GM12864 (cell line): Measurements from ENCODE around the gene ARID5A.

Source experiments
- DNase-seq: peaks from one replicate; pipeline ENCODE4 v3.0.0-alpha.2; 2011; ENCODE audit warnings: low read depth
- H3K4me3 ChIP-seq: 2 replicates; pipeline ENCODE4 v1.5.1; 2011; ENCODE audit warnings: mild to moderate bottlenecking, low read depth, low read length, control low read depth
- CTCF ChIP-seq: IDR thresholded peaks from 2 replicates; pipeline ENCODE4 v1.5.1; 2011; ENCODE audit warnings: low read depth, mild to moderate bottlenecking, moderate library complexity, low read length, control low read depth, inconsistent platforms; ENCODE audit errors: missing control alignments

ARID5A gene

DNA sequence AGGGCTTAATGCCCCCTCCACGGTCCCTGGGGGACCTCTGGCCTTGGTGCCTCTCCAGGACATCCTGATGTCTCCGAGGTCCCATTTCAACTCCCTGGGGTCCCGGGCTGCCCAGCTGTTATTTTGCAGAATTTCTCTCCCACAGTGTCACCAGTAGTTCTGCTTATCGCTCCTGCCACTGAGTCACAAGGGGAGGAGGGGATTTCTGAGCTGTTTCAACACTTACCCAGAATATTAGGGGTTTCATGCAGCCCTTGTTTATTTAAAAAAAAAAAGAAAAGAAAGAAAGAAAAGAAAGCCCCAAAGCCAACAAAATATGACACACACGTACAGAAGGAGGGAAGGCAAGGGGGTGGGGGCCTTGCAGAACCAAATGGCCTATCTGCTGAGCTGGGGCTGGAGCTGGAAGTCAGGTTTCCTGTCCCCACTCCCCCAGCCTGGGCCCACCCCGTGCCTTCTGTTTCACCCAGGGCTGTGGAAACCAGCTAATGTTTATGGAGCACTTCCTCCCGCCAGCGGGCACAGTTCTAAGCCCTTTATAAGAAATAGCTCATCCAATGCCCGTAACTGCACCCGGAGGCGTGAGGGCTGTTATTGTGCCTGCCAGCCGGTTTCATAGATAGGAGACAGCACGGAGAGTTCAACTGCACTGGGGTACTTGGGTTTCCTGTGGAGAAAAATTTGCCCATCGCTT, 8.4 kb upstream of the ARID5A start:
- DNase-seq, result no peak
- TF ChIP-seq CTCF, result no peak
- peak overlapping the region; percentile 13 for H3K4me3 ChIP-seq

- no peak for DNase-seq
- no peak overlapping the region for H3K4me3 ChIP-seq
- TF ChIP-seq CTCF, result no peak
Observed at GRCh38 chr2:96528700-96529375, 7.7 kb upstream of the ARID5A start.

- DNase-seq, result no peak
- no peak overlapping the region for H3K4me3 ChIP-seq
- TF ChIP-seq CTCF, result no peak
Observed at GRCh38 chr2:96529376-96530143, 7.0 kb upstream of the ARID5A start.

GRCh38 chr2:96530144-96530430, 6.5 kb upstream of the ARID5A start:
- DNase-seq, result no peak
- no peak overlapping the region for H3K4me3 ChIP-seq
- TF ChIP-seq CTCF, result no peak

- no peak for TF ChIP-seq CTCF
- H3K4me3 ChIP-seq, result no peak overlapping the region
- DNase-seq, result no peak
Observed at GRCh38 chr2:96530474-96531357, 5.8 kb upstream of the ARID5A start.

GRCh38 chr2:96531366-96531765, 5.2 kb upstream of the ARID5A start:
- no peak for DNase-seq
- TF ChIP-seq CTCF, result no peak
- peak overlapping the region; percentile 37; the same call in 1 of the 2 replicates for H3K4me3 ChIP-seq
